HEK293T (cell line): ENCODE measurements around the gene ACTN2.

Source experiments
- FOXK2 ChIP-seq: fragments of 450-650 bp; IDR thresholded peaks from 2 replicates; pipeline ENCODE4 v1.6.1; 2016; ENCODE audit warnings: mild to moderate bottlenecking
- TARDBP ChIP-seq: fragments of 450-650 bp; IDR thresholded peaks from 2 replicates; pipeline ENCODE4 v1.6.1; 2016

GRCh38 chr1:236659792-236660587 lies 26.3 kb upstream of the ACTN2 start:
- TF ChIP-seq TARDBP (no peak), FOXK2 (no peak)
